Measurements from ENCODE around the gene SNX5. TPM values are rescaled to one million over a fixed set of nuclear protein-coding genes. Genes with fewer than 3 reads are reported as not detected.

The SNX5 gene
- total RNA-seq, 4 donors from 2014 or later = 247 to 346 (median 270) TPM

DNA sequence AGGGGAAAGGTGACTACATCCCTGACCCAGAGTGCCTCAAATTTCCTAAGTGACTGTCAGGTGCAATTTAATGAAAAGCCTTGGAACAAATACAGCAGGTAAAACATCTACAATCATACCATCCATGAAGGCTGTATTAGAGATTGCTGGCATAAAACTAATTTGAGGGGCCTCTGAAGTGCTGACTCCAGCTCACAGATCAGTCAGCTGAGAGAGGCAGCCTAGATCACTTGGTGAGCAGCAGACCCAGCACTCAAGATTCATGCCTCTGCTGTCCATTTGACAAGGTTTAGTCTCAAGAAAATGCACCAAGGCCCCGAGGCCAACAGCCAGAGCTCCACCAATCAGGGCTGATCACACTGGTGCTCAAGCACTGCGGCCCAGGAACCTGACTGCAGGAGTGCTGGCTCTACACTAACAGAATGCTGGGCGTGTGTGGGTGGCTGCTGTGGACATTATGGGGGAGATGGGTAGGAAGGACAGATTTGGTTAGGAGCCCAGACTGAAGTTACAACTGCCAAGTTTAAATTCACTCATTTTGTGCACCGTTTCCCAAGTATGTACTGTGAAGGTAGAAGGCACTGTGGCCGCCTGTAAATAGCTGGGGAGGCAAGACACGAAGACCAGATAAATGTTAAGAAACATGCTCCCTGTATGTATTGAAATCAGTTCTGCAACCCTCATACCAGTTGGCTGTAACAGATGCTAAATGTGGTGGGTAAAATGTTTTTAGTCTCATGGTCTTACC is 28.2 kb downstream of the SNX5 start:
- Histone ChIP-seq H3K9me3 (no peaks in the 10 kb centered on the region), H3K4me3 (replicated peaks in 1 of 3) (no peak overlapping the region), H3K36me3 (peaks cover 30 to 33% of the 10 kb centered on the region in 2 donors), H3K27ac (no peak overlapping the region), H3K27me3 (no peaks in the 10 kb centered on the region), H3K4me1 (peaks cover 12 to 35% of the 10 kb centered on the region in 2 donors)
- intact Hi-C loops (cut with DNase I) = no loop called here
- TF ChIP-seq, protein P1, sequence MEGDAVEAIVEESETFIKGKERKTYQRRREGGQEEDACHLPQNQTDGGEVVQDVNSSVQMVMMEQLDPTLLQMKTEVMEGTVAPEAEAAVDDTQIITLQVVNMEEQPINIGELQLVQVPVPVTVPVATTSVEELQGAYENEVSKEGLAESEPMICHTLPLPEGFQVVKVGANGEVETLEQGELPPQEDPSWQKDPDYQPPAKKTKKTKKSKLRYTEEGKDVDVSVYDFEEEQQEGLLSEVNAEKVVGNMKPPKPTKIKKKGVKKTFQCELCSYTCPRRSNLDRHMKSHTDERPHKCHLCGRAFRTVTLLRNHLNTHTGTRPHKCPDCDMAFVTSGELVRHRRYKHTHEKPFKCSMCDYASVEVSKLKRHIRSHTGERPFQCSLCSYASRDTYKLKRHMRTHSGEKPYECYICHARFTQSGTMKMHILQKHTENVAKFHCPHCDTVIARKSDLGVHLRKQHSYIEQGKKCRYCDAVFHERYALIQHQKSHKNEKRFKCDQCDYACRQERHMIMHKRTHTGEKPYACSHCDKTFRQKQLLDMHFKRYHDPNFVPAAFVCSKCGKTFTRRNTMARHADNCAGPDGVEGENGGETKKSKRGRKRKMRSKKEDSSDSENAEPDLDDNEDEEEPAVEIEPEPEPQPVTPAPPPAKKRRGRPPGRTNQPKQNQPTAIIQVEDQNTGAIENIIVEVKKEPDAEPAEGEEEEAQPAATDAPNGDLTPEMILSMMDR (IDR thresholded peaks at IDR 0.05) = no peak
- TF ChIP-seq POLR2A (IDR thresholded peaks at IDR 0.05) = no peak
- 39 to 53% methylated on average over 5 to 6 of the region's 6 CpGs for WGBS, 2 donors
- DNase-seq = peak; percentile 73 to 74

DNA sequence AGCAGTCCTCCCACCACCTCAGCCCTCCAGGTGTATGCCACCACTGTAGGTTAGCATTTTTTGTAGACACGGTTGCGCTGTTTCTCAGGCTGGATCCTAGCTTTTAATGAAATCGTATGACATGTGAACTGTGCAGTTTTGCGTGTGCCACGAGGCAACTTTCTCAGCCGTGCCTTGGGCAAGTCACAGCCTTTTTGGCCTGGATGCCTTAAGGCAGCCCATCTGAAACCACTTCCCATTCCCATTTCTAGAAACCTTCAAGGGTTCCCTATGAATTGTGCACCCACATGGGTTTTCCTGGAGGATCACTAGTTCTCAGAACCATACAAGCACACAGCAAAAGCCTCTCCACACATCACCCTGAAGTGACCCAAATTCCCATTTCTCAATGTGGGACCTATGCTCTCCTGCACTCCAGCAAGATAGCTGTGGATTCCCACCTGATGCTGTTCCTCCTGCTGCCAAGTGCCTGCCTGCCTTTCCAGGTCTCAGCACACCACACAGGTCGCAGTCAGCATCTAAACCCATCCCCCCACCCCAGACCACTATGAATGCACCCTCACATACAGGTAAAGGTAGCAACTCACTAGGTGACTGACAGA is 28.9 kb downstream of the SNX5 start:
- H3K9me3 ChIP-seq = no peaks in the 10 kb centered on the region
- WGBS, 2 donors = 78 to 83% methylated on average over 7 of the region's 7 CpGs
- DNase-seq = no peak
- TF ChIP-seq POLR2A (IDR thresholded peaks at IDR 0.05) = no peak
- TF ChIP-seq, protein P1 (IDR thresholded peaks at IDR 0.05) = no peak
- intact Hi-C loops (cut with DNase I) = no loop called here
- peaks cover 24 to 26% of the 10 kb centered on the region in 2 donors for H3K36me3 ChIP-seq
- H3K27ac ChIP-seq = no peak overlapping the region
- H3K27me3 ChIP-seq = no peaks in the 10 kb centered on the region
- no peak overlapping the region for H3K4me3 ChIP-seq (replicated peaks in 1 of 3)
- peaks cover 12 to 35% of the 10 kb centered on the region in 2 donors for H3K4me1 ChIP-seq

DNA sequence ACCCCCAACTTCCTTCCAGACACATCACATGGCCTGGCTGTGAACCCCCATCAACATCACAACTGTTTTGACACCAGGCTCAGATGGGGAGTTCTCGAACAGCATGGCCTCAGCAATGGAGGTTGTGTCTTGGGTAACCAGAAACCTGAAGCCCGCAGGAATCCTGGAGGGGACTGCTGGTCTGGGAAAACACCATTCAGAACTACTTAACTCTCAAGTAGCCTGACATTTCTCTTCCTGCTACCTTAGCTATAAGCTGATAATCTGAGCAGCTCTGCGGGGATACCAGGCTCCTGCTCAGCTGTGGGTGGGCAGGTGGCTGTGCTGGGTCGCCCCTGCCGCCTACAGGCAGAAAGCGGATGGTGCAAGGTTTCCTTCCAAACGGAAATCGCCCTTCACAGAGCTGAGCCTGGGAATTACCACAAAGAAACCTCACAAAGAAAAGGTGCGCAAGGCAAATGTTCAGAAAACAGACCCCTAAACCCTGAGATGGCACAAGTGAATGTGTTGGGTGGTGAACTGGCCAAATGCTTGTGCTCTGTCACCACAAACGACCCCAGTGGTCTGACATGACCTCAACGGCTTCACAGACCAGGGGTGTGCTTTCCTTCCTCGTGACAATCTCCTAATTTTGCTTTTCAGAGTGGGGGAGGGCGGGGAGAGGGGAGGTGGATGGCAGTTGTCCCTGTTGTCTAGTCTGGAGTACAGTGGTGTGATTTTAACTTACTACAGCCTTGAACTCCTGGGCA is 29.5 kb downstream of the SNX5 start:
- intact Hi-C loops (cut with DNase I) = no loop called here
- peak; percentile 68 to 70 for DNase-seq
- H3K9me3 ChIP-seq = no peaks in the 10 kb centered on the region
- peaks cover 12 to 35% of the 10 kb centered on the region in 2 donors for H3K4me1 ChIP-seq
- H3K27ac ChIP-seq = no peak overlapping the region
- no peak overlapping the region for H3K4me3 ChIP-seq (replicated peaks in 1 of 3)
- WGBS, 2 donors = 28 to 29% methylated on average over 13 of the region's 13 CpGs
- no peaks in the 10 kb centered on the region for H3K27me3 ChIP-seq
- no peak for TF ChIP-seq POLR2A (IDR thresholded peaks at IDR 0.05)
- TF ChIP-seq, protein P1 (IDR thresholded peaks at IDR 0.05) = peak; percentile 62 to 86 (median 80)
- peaks cover 22 to 24% of the 10 kb centered on the region in 2 donors for H3K36me3 ChIP-seq

DNA sequence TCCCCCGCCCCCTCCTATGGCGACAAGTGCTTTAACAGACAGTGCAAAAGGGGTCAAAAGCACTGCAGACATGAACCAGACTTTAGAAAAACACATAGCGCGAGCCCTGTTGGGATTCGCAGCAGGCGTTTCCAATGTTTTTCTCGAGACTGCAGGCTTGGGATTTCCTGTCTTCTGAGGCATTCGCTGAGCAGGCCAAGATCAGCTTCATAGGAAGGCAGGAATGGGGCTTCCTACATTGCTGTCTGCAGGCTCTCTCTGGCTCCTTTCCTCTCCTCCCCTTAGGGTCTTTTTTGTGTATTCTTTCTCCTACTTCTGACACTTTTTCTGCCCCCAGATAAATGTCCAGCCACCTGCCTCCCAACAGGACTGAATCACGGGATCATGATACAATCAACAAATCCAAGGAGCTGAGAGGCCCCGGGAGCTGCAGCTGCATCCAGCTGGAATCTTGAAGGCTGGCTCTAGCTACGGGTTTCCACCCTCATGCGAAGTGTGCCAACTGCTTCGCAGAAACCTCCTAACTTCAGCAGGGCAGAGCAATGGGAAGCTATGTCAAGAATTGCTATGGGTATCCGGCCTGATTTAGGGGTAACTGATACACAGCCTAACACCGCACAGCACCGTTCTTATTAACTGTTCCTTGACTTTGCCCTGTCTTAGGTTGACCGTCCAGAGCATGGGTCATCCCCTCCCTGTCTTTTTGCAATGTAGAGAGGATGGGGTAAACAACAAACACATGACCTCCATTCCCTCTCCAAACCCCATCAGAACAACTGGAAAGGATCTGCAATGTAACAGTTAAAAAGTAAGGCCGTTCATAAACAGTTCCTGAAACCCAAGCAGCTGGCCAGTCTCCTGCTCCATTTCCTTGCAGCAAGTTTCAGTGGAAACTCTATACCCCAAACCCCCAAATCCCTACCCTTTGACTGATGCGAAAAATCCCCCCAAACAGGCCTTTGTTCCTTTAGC is 31.5 kb downstream of the SNX5 start:
- WGBS, 2 donors = 38 to 40% methylated on average over 19 of the region's 19 CpGs

More for the DNA sequence above, 31.5 kb downstream of the SNX5 start:
- Histone ChIP-seq H3K9me3 (no peaks in the 10 kb centered on the region), H3K27me3 (no peaks in the 10 kb centered on the region), H3K27ac (peak overlapping the region in 2 of 3 donors; percentile 20 to 47), H3K4me3 (replicated peaks in 1 of 3) (no peak overlapping the region), H3K36me3 (peaks cover 4 to 7% of the 10 kb centered on the region in 2 donors), H3K4me1 (peaks cover 12 to 35% of the 10 kb centered on the region in 2 donors)
- no peak for TF ChIP-seq POLR2A (IDR thresholded peaks at IDR 0.05)
- TF ChIP-seq, protein P1 (IDR thresholded peaks at IDR 0.05) = no peak
- intact Hi-C loops (cut with DNase I) = no loop called here
- DNase-seq = peak; percentile 50 to 71
